HEK293T (cell line): ENCODE measurements around the gene SUSD4.

ENCODE experiments used
- CTCF ChIA-PET: fragments of 350-600 bp; formaldehyde crosslinking; extraction: SDS; loops from one replicate; lab custom pipeline; 2021; ENCODE audit warnings: antibody characterized with exemption, inconsistent platforms; lab: Yijun Ruan, JAX
- POLR2A ChIA-PET: fragments of 350-600 bp; formaldehyde crosslinking; extraction: SDS; loops from one replicate; lab custom pipeline; 2020; ENCODE audit warnings: antibody characterized with exemption, inconsistent platforms; lab: Yijun Ruan, JAX
- DNase-seq: peaks from one replicate; pipeline ENCODE4 v3.0.0; 2012; ENCODE audit warnings: mixed read lengths; ENCODE audit errors: extremely low spot score
- ARNT ChIP-seq: fragments of 450-650 bp; IDR thresholded peaks from 2 replicates; pipeline ENCODE4 v1.6.1; 2017; ENCODE audit warnings: mild to moderate bottlenecking
- BHLHE40 ChIP-seq: fragments of 450-650 bp; IDR thresholded peaks from 2 replicates; pipeline ENCODE4 v1.6.1; 2016; ENCODE audit warnings: mild to moderate bottlenecking, moderate library complexity, borderline replicate concordance
- CTBP1 ChIP-seq: fragments of 450-650 bp; IDR thresholded peaks from 2 replicates; pipeline ENCODE4 v1.6.1; 2016; ENCODE audit warnings: borderline replicate concordance
- ELF4 ChIP-seq: fragments of 450-650 bp; IDR thresholded peaks from 2 replicates; pipeline ENCODE4 v1.6.1; 2017; ENCODE audit warnings: antibody characterized with exemption
- FOXA1 ChIP-seq: fragments of 450-650 bp; IDR thresholded peaks from 2 replicates; pipeline ENCODE4 v1.6.1; 2016; ENCODE audit warnings: mild to moderate bottlenecking
- FOXK2 ChIP-seq: fragments of 450-650 bp; IDR thresholded peaks from 2 replicates; pipeline ENCODE4 v1.6.1; 2016; ENCODE audit warnings: mild to moderate bottlenecking
- FOXM1 ChIP-seq: fragments of 450-650 bp; IDR thresholded peaks from 2 replicates; pipeline ENCODE4 v1.6.1; 2017; ENCODE audit warnings: mild to moderate bottlenecking, borderline replicate concordance
- HDGF ChIP-seq: fragments of 450-650 bp; IDR thresholded peaks from 2 replicates; pipeline ENCODE4 v1.6.1; 2017; ENCODE audit warnings: antibody characterized with exemption, borderline replicate concordance
- L3MBTL2 ChIP-seq: fragments of 450-650 bp; conservative IDR thresholded peaks from 2 replicates; pipeline ENCODE4 v1.6.1; 2016; ENCODE audit warnings: mild to moderate bottlenecking
- LEF1 ChIP-seq: fragments of 450-650 bp; IDR thresholded peaks from 2 replicates; pipeline ENCODE4 v1.6.1; 2017; ENCODE audit warnings: mild to moderate bottlenecking, borderline replicate concordance
- NFRKB ChIP-seq: fragments of 450-650 bp; IDR thresholded peaks from 2 replicates; pipeline ENCODE4 v1.6.1; 2016; ENCODE audit warnings: mild to moderate bottlenecking, moderate library complexity
- SP1 ChIP-seq: fragments of 450-650 bp; IDR thresholded peaks from 2 replicates; pipeline ENCODE4 v1.6.1; 2017
- SUZ12 ChIP-seq: fragments of 450-650 bp; IDR thresholded peaks from 2 replicates; pipeline ENCODE4 v1.6.1; 2016; ENCODE audit warnings: mild to moderate bottlenecking
- TARDBP ChIP-seq: fragments of 450-650 bp; IDR thresholded peaks from 2 replicates; pipeline ENCODE4 v1.6.1; 2016
- ZNF384 ChIP-seq: fragments of 450-650 bp; IDR thresholded peaks from 2 replicates; pipeline ENCODE4 v1.6.1; 2016
- TF ChIP-seq, protein P1 (sequence below): fragments of 450-650 bp; IDR thresholded peaks from 2 replicates; pipeline ENCODE4 v1.6.1; 2016

Gene SUSD4

GRCh38 chr1:223348439-223348838, 15.5 kb downstream of the SUSD4 start:
- no peak for DNase-seq
- CTCF ChIA-PET: interaction anchor here (0.7 kb wide), 1 partner anchor 13 kb away, joined by 3 read pairs; no protein-coding TSS in a partner anchor
- no peak for TF ChIP-seq CTBP1
- no peak for TF ChIP-seq LEF1
- TF ChIP-seq ARNT: no peak
- no peak for TF ChIP-seq HDGF
- TF ChIP-seq TARDBP: no peak
- no peak for TF ChIP-seq BHLHE40
- TF ChIP-seq SP1: no peak
- no peak for TF ChIP-seq FOXM1
- TF ChIP-seq, protein P1, sequence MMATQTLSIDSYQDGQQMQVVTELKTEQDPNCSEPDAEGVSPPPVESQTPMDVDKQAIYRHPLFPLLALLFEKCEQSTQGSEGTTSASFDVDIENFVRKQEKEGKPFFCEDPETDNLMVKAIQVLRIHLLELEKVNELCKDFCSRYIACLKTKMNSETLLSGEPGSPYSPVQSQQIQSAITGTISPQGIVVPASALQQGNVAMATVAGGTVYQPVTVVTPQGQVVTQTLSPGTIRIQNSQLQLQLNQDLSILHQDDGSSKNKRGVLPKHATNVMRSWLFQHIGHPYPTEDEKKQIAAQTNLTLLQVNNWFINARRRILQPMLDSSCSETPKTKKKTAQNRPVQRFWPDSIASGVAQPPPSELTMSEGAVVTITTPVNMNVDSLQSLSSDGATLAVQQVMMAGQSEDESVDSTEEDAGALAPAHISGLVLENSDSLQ: no peak
- no peak for TF ChIP-seq FOXA1
- TF ChIP-seq ELF4: no peak
- TF ChIP-seq FOXK2: no peak
- POLR2A ChIA-PET: no interaction called here

DNA sequence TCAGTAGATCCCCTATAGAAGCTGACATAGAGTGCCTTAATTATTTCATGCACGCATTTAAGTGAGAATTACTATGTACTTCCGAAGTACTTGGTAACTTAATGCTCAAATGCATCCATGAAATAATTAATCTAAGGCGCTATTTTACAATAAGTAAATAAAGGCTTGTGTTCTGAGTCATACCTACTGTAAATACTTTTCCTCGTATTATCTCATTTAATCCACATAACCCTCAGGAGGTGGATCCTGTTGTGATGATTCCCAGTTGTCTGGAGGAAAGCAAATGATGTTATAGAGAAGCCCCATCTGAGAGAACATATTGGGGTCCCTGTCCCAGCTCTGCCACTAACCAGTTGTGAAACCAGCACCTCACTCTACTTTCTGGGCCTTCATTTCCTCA, 16.4 kb downstream of the SUSD4 start:
- POLR2A ChIA-PET: no interaction called here
- CTCF ChIA-PET: no interaction called here
- no peak for DNase-seq
- no peak for TF ChIP-seq LEF1
- TF ChIP-seq, protein P1: no peak
- no peak for TF ChIP-seq SP1
- TF ChIP-seq FOXA1: no peak
- no peak for TF ChIP-seq HDGF
- no peak for TF ChIP-seq NFRKB
- TF ChIP-seq SUZ12: no peak
- no peak for TF ChIP-seq ZNF384
- no peak for TF ChIP-seq ARNT
- TF ChIP-seq CTBP1: no peak
- no peak for TF ChIP-seq FOXM1
- TF ChIP-seq L3MBTL2: no peak
- TF ChIP-seq TARDBP: no peak
- TF ChIP-seq ELF4: no peak
- TF ChIP-seq BHLHE40: no peak

- CTCF ChIA-PET: no interaction called here
- DNase-seq: no peak
- no peak for TF ChIP-seq FOXA1
- no peak for TF ChIP-seq BHLHE40
- TF ChIP-seq FOXM1: no peak
- TF ChIP-seq SUZ12: no peak
- TF ChIP-seq L3MBTL2: no peak
- no peak for TF ChIP-seq LEF1
- TF ChIP-seq NFRKB: no peak
- TF ChIP-seq HDGF: no peak
- no peak for TF ChIP-seq ELF4
- TF ChIP-seq SP1: no peak
- TF ChIP-seq, protein P1: no peak
- TF ChIP-seq ZNF384: no peak
- no peak for TF ChIP-seq FOXK2
- no peak for TF ChIP-seq CTBP1
- POLR2A ChIA-PET: interaction anchor here (0.7 kb wide), 1 partner anchor 15 kb away, joined by 3 read pairs; no protein-coding TSS in a partner anchor
These were observed 17.7 kb downstream of the SUSD4 start for GRCh38 chr1:223346311-223346710.

GRCh38 chr1:223345720-223346119, 18.3 kb downstream of the SUSD4 start:
- ChIA-PET POLR2A (no interaction called here), CTCF (no interaction called here)
- no peak for TF ChIP-seq HDGF
- DNase-seq: no peak

DNA sequence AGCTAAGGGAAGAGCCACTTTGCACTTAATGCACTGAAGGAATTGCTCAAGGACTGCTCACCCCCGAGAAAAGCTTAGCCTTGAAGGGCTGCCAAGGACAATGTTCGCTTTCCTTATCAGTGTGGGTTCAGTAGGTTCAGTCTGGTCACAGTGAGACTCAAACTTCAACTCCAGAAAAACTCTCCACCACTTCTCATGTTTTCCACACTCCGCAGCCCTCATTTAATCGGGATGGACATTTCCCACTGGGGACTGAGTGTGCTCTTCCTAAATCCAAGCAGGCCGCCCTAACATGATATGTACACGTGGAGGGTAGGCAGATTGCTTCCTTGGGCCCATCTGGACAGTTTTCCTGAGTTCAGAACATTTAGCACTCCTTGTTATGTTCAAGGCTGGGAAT, 19.5 kb downstream of the SUSD4 start:
- ChIA-PET POLR2A (no interaction called here), CTCF (interaction anchor here (1.1 kb wide), 1 partner anchor 211 kb away, joined by 3 read pairs; no protein-coding TSS in a partner anchor)
- DNase-seq: no peak
- no peak for TF ChIP-seq LEF1
- no peak for TF ChIP-seq ELF4
- no peak for TF ChIP-seq FOXA1
- TF ChIP-seq FOXK2: no peak
- TF ChIP-seq SP1: no peak
- TF ChIP-seq NFRKB: no peak
- no peak for TF ChIP-seq BHLHE40
- TF ChIP-seq L3MBTL2: no peak
- TF ChIP-seq, protein P1: no peak
- no peak for TF ChIP-seq SUZ12
- TF ChIP-seq TARDBP: no peak

GRCh38 chr1:223343692-223344091, 20.3 kb downstream of the SUSD4 start:
- TF ChIP-seq, protein P1: no peak
- TF ChIP-seq FOXK2: no peak
- TF ChIP-seq NFRKB: no peak
- TF ChIP-seq ARNT: no peak
- no peak for TF ChIP-seq BHLHE40
- ChIA-PET POLR2A (no interaction called here), CTCF (no interaction called here)
- no peak for DNase-seq
